CD4-positive, alpha-beta T cell (primary cell): ENCODE results near the gene ANKS3. TPM values are rescaled to one million over a fixed set of nuclear protein-coding genes. Genes with fewer than 3 reads are reported as not detected.

Source experiments
- ATAC-seq: fragments of 200-7000 bp; cut with Tn5 transposase; one replicate; pipeline ENCODE4 v1.10.0; 2022; ENCODE audit warnings: mild to moderate bottlenecking; ENCODE audit not compliant: poor library complexity
- CTCF ChIA-PET: fragments of 350-600 bp; sonication (Branson Sonifier 250); formaldehyde crosslinking; loops from one replicate; lab custom pipeline; 2021; ENCODE audit warnings: antibody characterized with exemption, inconsistent platforms; lab: Charles Lee
- POLR2A ChIA-PET: fragments of 350-600 bp; sonication (Branson Sonifier 250); formaldehyde crosslinking; loops from one replicate; lab custom pipeline; 2021; ENCODE audit warnings: antibody characterized with exemption, inconsistent platforms; lab: Charles Lee
- DNase-seq, 14 experiments: peaks; one replicate each; pipeline ENCODE4 v3.0.0-alpha.2; 2013 to 2020; ENCODE audit warnings: mixed read lengths in 2 of 14
- H3K27ac ChIP-seq, 2 donors: one replicate each; pipeline versions ENCODE4 v1.5.1 to v1.7.0; 2013; ENCODE audit warnings: low read length in 2 of 2, low read depth in 1 of 2, mild to moderate bottlenecking in 1 of 2
- H3K27me3 ChIP-seq, 2 experiments: 1 replicate in 1 of 2; 2 replicates in 1 of 2; pipeline versions ENCODE4 v1.6.1 to v1.7.0; 2013; ENCODE audit warnings: low read length in 2 of 2, control low read depth in 1 of 2, mild to moderate bottlenecking in 1 of 2, moderate library complexity in 1 of 2; ENCODE audit not compliant: insufficient read depth in 2 of 2, control insufficient read depth in 1 of 2
- H3K36me3 ChIP-seq: one replicate; pipeline ENCODE4 v1.6.1; 2013; ENCODE audit warnings: low read length, control low read depth; ENCODE audit not compliant: insufficient read depth
- H3K4me1 ChIP-seq: one replicate; pipeline ENCODE4 v1.6.1; 2013; ENCODE audit warnings: low read length, control low read depth; ENCODE audit not compliant: insufficient read depth
- H3K4me3 ChIP-seq: one replicate; pipeline ENCODE4 v1.5.1; 2013; ENCODE audit warnings: mild to moderate bottlenecking, low read length, moderate library complexity
- H3K9me3 ChIP-seq, 2 experiments: 1 replicate in 1 of 2; 2 replicates in 1 of 2; pipeline versions ENCODE4 v1.6.1 to v1.7.0; 2013; ENCODE audit warnings: low read length in 2 of 2, mild to moderate bottlenecking in 2 of 2, control low read depth in 1 of 2, moderate library complexity in 1 of 2; ENCODE audit not compliant: control insufficient read depth in 1 of 2, insufficient read depth in 1 of 2
- H3K27ac Mint-ChIP-seq: one replicate; pipeline ENCODE4 v1.8.0; 2020; ENCODE audit warnings: mixed read lengths
- H3K27me3 Mint-ChIP-seq: one replicate; pipeline ENCODE4 v1.8.0; 2021; ENCODE audit warnings: mixed read lengths
- H3K36me3 Mint-ChIP-seq: one replicate; pipeline ENCODE4 v1.8.0; 2021; ENCODE audit warnings: low read depth, mixed read lengths
- H3K4me1 Mint-ChIP-seq: one replicate; pipeline ENCODE4 v1.8.0; 2021; ENCODE audit warnings: low read depth, mixed read lengths
- H3K4me3 Mint-ChIP-seq: one replicate; pipeline ENCODE4 v1.8.0; 2020; ENCODE audit warnings: mild to moderate bottlenecking, mixed read lengths
- H3K9me3 Mint-ChIP-seq: one replicate; pipeline ENCODE4 v1.8.0; 2020; ENCODE audit warnings: mixed read lengths
- intact Hi-C, 2 experiments: fragments of 100-400 bp; cut with DNase I in 1 of 2; cut with micrococcal nuclease in 1 of 2; formaldehyde crosslinking; loops; one replicate each; pipeline versions ENCODE4 v1.15.1 to v1.9.0; 2023 to 2025; cut with DNase I, micrococcal nuclease
- total RNA-seq, 174 experiments: library from RNA in 2 of 174; stranded (reverse) in 2 of 174; gene quantifications; one replicate each; pipeline ENCODE4 v1.2.3 and lab custom pipeline; 2021 to 2026
- TF ChIP-seq, protein P1 (sequence below): fragments of 200-600 bp; IDR thresholded peaks from one replicate; pipeline ENCODE4 v1.8.0; 2022; ENCODE audit warnings: antibody characterized with exemption, mild to moderate bottlenecking

ANKS3 gene
- total RNA-seq, 2 experiments from 2014 or later = 13.5 TPM

GRCh38 chr16:4746991-4747574 lies 13.0 kb upstream of the ANKS3 start:
- DNase-seq (no peak), ATAC-seq (no peak)
- TF ChIP-seq, protein P1, sequence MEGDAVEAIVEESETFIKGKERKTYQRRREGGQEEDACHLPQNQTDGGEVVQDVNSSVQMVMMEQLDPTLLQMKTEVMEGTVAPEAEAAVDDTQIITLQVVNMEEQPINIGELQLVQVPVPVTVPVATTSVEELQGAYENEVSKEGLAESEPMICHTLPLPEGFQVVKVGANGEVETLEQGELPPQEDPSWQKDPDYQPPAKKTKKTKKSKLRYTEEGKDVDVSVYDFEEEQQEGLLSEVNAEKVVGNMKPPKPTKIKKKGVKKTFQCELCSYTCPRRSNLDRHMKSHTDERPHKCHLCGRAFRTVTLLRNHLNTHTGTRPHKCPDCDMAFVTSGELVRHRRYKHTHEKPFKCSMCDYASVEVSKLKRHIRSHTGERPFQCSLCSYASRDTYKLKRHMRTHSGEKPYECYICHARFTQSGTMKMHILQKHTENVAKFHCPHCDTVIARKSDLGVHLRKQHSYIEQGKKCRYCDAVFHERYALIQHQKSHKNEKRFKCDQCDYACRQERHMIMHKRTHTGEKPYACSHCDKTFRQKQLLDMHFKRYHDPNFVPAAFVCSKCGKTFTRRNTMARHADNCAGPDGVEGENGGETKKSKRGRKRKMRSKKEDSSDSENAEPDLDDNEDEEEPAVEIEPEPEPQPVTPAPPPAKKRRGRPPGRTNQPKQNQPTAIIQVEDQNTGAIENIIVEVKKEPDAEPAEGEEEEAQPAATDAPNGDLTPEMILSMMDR = no peak
- no peak overlapping the region for H3K27ac Mint-ChIP-seq
- no peak overlapping the region for H3K27ac ChIP-seq
- CTCF ChIA-PET = no interaction called here
- POLR2A ChIA-PET = no interaction called here
- no peaks in the 10 kb centered on the region for H3K9me3 ChIP-seq
- intact Hi-C loops = no loop called here
- H3K9me3 Mint-ChIP-seq = no peaks in the 10 kb centered on the region
- H3K27me3 Mint-ChIP-seq = no peaks in the 10 kb centered on the region
- H3K4me3 ChIP-seq = no peak overlapping the region
- H3K36me3 ChIP-seq = peaks cover 13% of the 10 kb centered on the region
- no peak overlapping the region for H3K4me3 Mint-ChIP-seq
- peaks cover 9% of the 10 kb centered on the region for H3K36me3 Mint-ChIP-seq
- peaks cover 24% of the 10 kb centered on the region for H3K4me1 ChIP-seq
- no peaks in the 10 kb centered on the region for H3K27me3 ChIP-seq
- H3K4me1 Mint-ChIP-seq = peaks cover 8% of the 10 kb centered on the region

DNA sequence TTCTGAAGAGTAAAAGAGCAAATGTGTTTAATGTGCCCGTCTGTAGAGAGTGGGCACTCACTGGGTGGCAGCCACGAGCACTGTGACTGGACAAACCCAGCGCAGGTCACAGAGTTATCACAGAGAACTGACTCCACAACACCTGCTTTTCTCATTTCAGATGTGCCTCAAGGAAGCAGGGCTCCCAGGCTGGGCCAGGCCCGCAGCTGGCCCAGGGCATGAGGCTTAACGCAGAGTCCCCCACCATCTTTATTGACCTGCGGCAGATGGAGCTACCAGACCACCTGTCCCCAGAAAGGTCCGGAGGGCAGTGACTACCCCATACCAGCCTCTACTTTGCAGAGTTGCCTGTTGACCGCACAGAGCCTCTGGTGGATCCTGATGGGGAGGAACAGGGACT lies 12.1 kb upstream of the ANKS3 start:
- CTCF ChIA-PET = no interaction called here
- Histone ChIP-seq H3K4me1 (peaks cover 24% of the 10 kb centered on the region), H3K4me3 (no peak overlapping the region), H3K27me3 (no peaks in the 10 kb centered on the region), H3K36me3 (peaks cover 6% of the 10 kb centered on the region), H3K27ac (no peak overlapping the region), H3K9me3 (no peaks in the 10 kb centered on the region)
- TF ChIP-seq, protein P1 = no peak
- no peaks in the 10 kb centered on the region for H3K9me3 Mint-ChIP-seq
- intact Hi-C loops = no loop called here
- DNase-seq (no peak), ATAC-seq (no peak)
- H3K4me1 Mint-ChIP-seq = peaks cover 8% of the 10 kb centered on the region
- peaks cover 5% of the 10 kb centered on the region for H3K36me3 Mint-ChIP-seq
- no peak overlapping the region for H3K4me3 Mint-ChIP-seq
- no peak overlapping the region for H3K27ac Mint-ChIP-seq
- POLR2A ChIA-PET = no interaction called here
- H3K27me3 Mint-ChIP-seq = no peaks in the 10 kb centered on the region

DNA sequence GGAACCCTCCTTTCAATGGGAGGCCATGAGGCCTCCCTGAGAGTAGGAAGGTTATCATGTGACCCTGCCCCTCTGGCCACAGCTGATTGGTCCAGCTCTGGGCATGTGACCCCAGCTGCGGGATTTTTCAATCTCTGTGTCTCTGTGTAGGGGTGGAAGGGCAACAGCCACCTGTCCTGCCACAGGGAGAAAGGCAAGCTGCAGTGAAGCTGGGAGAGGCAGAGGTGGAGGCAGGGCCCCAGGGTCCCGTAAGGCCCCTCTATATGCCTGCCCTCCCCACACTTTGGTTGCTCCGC lies 11.2 kb upstream of the ANKS3 start:
- Histone ChIP-seq H3K27me3 (no peaks in the 10 kb centered on the region), H3K4me1 (peaks cover 24% of the 10 kb centered on the region), H3K27ac (no peak overlapping the region), H3K4me3 (no peak overlapping the region), H3K36me3 (no peaks in the 10 kb centered on the region), H3K9me3 (no peaks in the 10 kb centered on the region)
- no peaks in the 10 kb centered on the region for H3K9me3 Mint-ChIP-seq
- H3K27ac Mint-ChIP-seq = no peak overlapping the region
- ChIA-PET POLR2A (no interaction called here), CTCF (no interaction called here)
- ATAC-seq (no peak), DNase-seq (no peak)
- intact Hi-C loops = no loop called here
- no peak overlapping the region for H3K4me3 Mint-ChIP-seq
- H3K36me3 Mint-ChIP-seq = no peaks in the 10 kb centered on the region
- H3K27me3 Mint-ChIP-seq = no peaks in the 10 kb centered on the region
- TF ChIP-seq, protein P1 = no peak
- H3K4me1 Mint-ChIP-seq = peaks cover 8% of the 10 kb centered on the region
